Measurements from ENCODE around the gene IGDCC3.
A peak's percentile ranks its signal among the peaks of the same experiment; 100 is the strongest.

The IGDCC3 gene

GRCh38 chr15:65290228-65290627 is 87.6 kb downstream of the IGDCC3 start:
- no peak for TF ChIP-seq POLR2A (IDR thresholded peaks at IDR 0.05; ENCODE audit: low read length)
- TF ChIP-seq GATA1 (IDR thresholded peaks at IDR 0.05; ENCODE audit: low read depth, low read length): no peak
- no peak for DNase-seq

- peak; percentile 17 to 74 for DNase-seq
- TF ChIP-seq POLR2A (IDR thresholded peaks at IDR 0.05; ENCODE audit: low read length): no peak
- no peak for TF ChIP-seq GATA1 (IDR thresholded peaks at IDR 0.05; ENCODE audit: low read depth, low read length)
Measured at GRCh38 chr15:65289261-65289854, 88.4 kb downstream of the IGDCC3 start.

- TF ChIP-seq POLR2A (IDR thresholded peaks at IDR 0.05; ENCODE audit: low read length) (no peak), GATA1 (IDR thresholded peaks at IDR 0.05; ENCODE audit: low read depth, low read length) (no peak)
- peak; percentile 16 to 27 for DNase-seq
Measured at GRCh38 chr15:65287520-65287855, 90.3 kb downstream of the IGDCC3 start.

GRCh38 chr15:65286704-65287519 is 90.9 kb downstream of the IGDCC3 start, which contains the start of gene PARP16:
PARP16 (minus strand) TSS chr15:65286883; CDS start chr15:65286426, 457 bp downstream.
- DNase-seq: peak; percentile 94 to 95
- peak; percentile 65 for TF ChIP-seq POLR2A (IDR thresholded peaks at IDR 0.05; ENCODE audit: low read length)
- TF ChIP-seq GATA1 (IDR thresholded peaks at IDR 0.05; ENCODE audit: low read depth, low read length): no peak

GRCh38 chr15:65286069-65286703 is 91.6 kb downstream of the IGDCC3 start:
- no peak for TF ChIP-seq GATA1 (IDR thresholded peaks at IDR 0.05; ENCODE audit: low read depth, low read length)
- no peak for TF ChIP-seq POLR2A (IDR thresholded peaks at IDR 0.05; ENCODE audit: low read length)
- peak; percentile 71 to 75 for DNase-seq

- DNase-seq: no peak
- TF ChIP-seq POLR2A (IDR thresholded peaks at IDR 0.05; ENCODE audit: low read length): no peak
- no peak for TF ChIP-seq GATA1 (IDR thresholded peaks at IDR 0.05; ENCODE audit: low read depth, low read length)
Measured at GRCh38 chr15:65285291-65286068, 92.3 kb downstream of the IGDCC3 start.

- DNase-seq: no peak
- TF ChIP-seq POLR2A (IDR thresholded peaks at IDR 0.05; ENCODE audit: low read length) (no peak), GATA1 (IDR thresholded peaks at IDR 0.05; ENCODE audit: low read depth, low read length) (no peak)
Measured at GRCh38 chr15:65278480-65278879, 99.3 kb downstream of the IGDCC3 start.

All from erythroblast (primary cell).